WTC11 (cell line): ENCODE data around the gene KIFC3. TPM values are rescaled to one million over a fixed set of nuclear protein-coding genes. Genes with fewer than 3 reads are reported as not detected.

Experiments
- ATAC-seq: fragments of 200-7000 bp; cut with Tn5 transposase; 2 replicates; pipeline ENCODE4 v1.10.0; 2021; ENCODE audit warnings: mild to moderate bottlenecking, moderate library complexity
- CTCF ChIA-PET: fragments of 300-600 bp; sonication (Branson Sonifier 250); formaldehyde crosslinking; loops from one replicate; lab custom pipeline; 2021; ENCODE audit warnings: antibody characterized with exemption; lab: Charles Lee
- POLR2A ChIA-PET: fragments of 350-600 bp; sonication (Branson Sonifier 250); formaldehyde crosslinking; loops from one replicate; lab custom pipeline; 2021; ENCODE audit warnings: antibody characterized with exemption; lab: Charles Lee
- DNase-seq: peaks from one replicate; pipeline ENCODE4 v3.0.0; 2021; ENCODE audit warnings: low spot score
- H3K27ac Mint-ChIP-seq: 2 replicates; pipeline ENCODE4 v1.8.0; 2021; ENCODE audit warnings: mixed read lengths
- H3K27me3 Mint-ChIP-seq: 2 replicates; pipeline ENCODE4 v1.8.0; 2021; ENCODE audit warnings: low read depth, mild to moderate bottlenecking, moderate library complexity, mixed read lengths
- H3K36me3 Mint-ChIP-seq: 2 replicates; pipeline ENCODE4 v1.8.0; 2021; ENCODE audit warnings: mixed read lengths
- H3K4me1 Mint-ChIP-seq: 2 replicates; pipeline ENCODE4 v1.8.0; 2022; ENCODE audit warnings: mixed read lengths
- H3K4me3 Mint-ChIP-seq: 2 replicates; pipeline ENCODE4 v1.8.0; 2021; ENCODE audit warnings: mild to moderate bottlenecking, moderate library complexity, mixed read lengths
- H3K9me3 Mint-ChIP-seq: 2 replicates; pipeline ENCODE4 v1.8.0; 2021; ENCODE audit warnings: mixed read lengths
- ATF1 ChIP-seq: sonication (generic); formaldehyde crosslinking; IDR thresholded peaks from 2 replicates; pipeline ENCODE4 v1.8.1; 2023; ENCODE audit warnings: mild to moderate bottlenecking, moderate library complexity, missing genetic modification reagents
- JUN ChIP-seq: sonication (generic); formaldehyde crosslinking; IDR thresholded peaks from 2 replicates; pipeline ENCODE4 v1.8.0; 2023; ENCODE audit warnings: mild to moderate bottlenecking, missing genetic modification reagents
- MXD4 ChIP-seq: fragments of 250-450 bp; sonication (Bioruptor Pico); IDR thresholded peaks from 2 replicates; pipeline ENCODE4 v1.8.0; 2021; ENCODE audit warnings: mild to moderate bottlenecking, moderate library complexity, borderline replicate concordance
- NFATC4 ChIP-seq: fragments of 250-450 bp; sonication (Bioruptor Pico); IDR thresholded peaks from 2 replicates; pipeline ENCODE4 v1.9.0; 2021; ENCODE audit warnings: mild to moderate bottlenecking
- RELA ChIP-seq: sonication (generic); formaldehyde crosslinking; IDR thresholded peaks from 2 replicates; pipeline ENCODE4 v1.8.1; 2022; ENCODE audit warnings: missing genetic modification reagents, mild to moderate bottlenecking, borderline replicate concordance
- RORB ChIP-seq: fragments of 250-450 bp; sonication (Bioruptor Pico); IDR thresholded peaks from 2 replicates; pipeline ENCODE4 v1.9.0; 2021; ENCODE audit warnings: mild to moderate bottlenecking
- SOX15 ChIP-seq: fragments of 250-450 bp; sonication (Bioruptor Pico); IDR thresholded peaks from 2 replicates; pipeline ENCODE4 v1.9.0; 2021; ENCODE audit warnings: mild to moderate bottlenecking
- TCF7 ChIP-seq: sonication (generic); formaldehyde crosslinking; IDR thresholded peaks from 2 replicates; pipeline ENCODE4 v1.8.0; 2022; ENCODE audit warnings: mild to moderate bottlenecking, low read depth, missing genetic modification reagents, moderate library complexity
- TEAD1 ChIP-seq: sonication (generic); formaldehyde crosslinking; IDR thresholded peaks from 2 replicates; pipeline ENCODE4 v1.8.0; 2022; ENCODE audit warnings: mild to moderate bottlenecking, missing genetic modification reagents
- ZNF121 ChIP-seq: sonication (generic); formaldehyde crosslinking; IDR thresholded peaks from 2 replicates; pipeline ENCODE4 v1.8.0; 2023; ENCODE audit warnings: missing genetic modification reagents
- ZNF138 ChIP-seq: sonication (generic); formaldehyde crosslinking; conservative IDR thresholded peaks from 2 replicates; pipeline ENCODE4 v1.8.1; 2022; ENCODE audit warnings: mild to moderate bottlenecking, moderate library complexity, missing genetic modification reagents
- ZNF416 ChIP-seq: fragments of 250-450 bp; sonication (Bioruptor Pico); IDR thresholded peaks from 2 replicates; pipeline ENCODE4 v1.9.0; 2021; ENCODE audit warnings: mild to moderate bottlenecking, inconsistent platforms
- total RNA-seq: library from RNA; stranded (reverse); gene quantifications from 3 replicates; pipeline ENCODE4 v1.2.3, GENCODE V29; 2021
- TF ChIP-seq, protein P1 (sequence below): fragments of 250-450 bp; sonication (Bioruptor Pico); IDR thresholded peaks from 2 replicates; pipeline ENCODE4 v1.9.0; 2021; ENCODE audit warnings: mild to moderate bottlenecking
- TF ChIP-seq, protein P2 (sequence below): sonication (generic); formaldehyde crosslinking; IDR thresholded peaks from 2 replicates; pipeline ENCODE4 v1.8.0; 2023; ENCODE audit warnings: missing genetic modification reagents, mild to moderate bottlenecking, borderline replicate concordance
- TF ChIP-seq, protein P3 (sequence below): sonication (generic); formaldehyde crosslinking; IDR thresholded peaks from 2 replicates; pipeline ENCODE4 v1.8.0; 2023; ENCODE audit warnings: missing genetic modification reagents
- TF ChIP-seq, protein P4 (sequence below): sonication (generic); formaldehyde crosslinking; IDR thresholded peaks from 2 replicates; pipeline ENCODE4 v1.8.1; 2023; ENCODE audit warnings: mild to moderate bottlenecking, moderate library complexity, missing genetic modification reagents
- TF ChIP-seq, protein P5 (sequence below): fragments of 250-450 bp; sonication (Bioruptor Pico); IDR thresholded peaks from 2 replicates; pipeline ENCODE4 v1.9.0; 2021; ENCODE audit warnings: mild to moderate bottlenecking, borderline replicate concordance
- TF ChIP-seq, protein P6 (sequence below): fragments of 250-450 bp; sonication (Bioruptor Pico); conservative IDR thresholded peaks from 2 replicates; pipeline ENCODE4 v1.9.0; 2021; ENCODE audit warnings: mild to moderate bottlenecking
- TF ChIP-seq, protein P7 (sequence below): sonication (generic); formaldehyde crosslinking; conservative IDR thresholded peaks from 2 replicates; pipeline ENCODE4 v1.8.1; 2022; ENCODE audit warnings: mild to moderate bottlenecking, missing genetic modification reagents

Gene KIFC3
- total RNA-seq, 1 experiment from 2014 or later = 11.6 TPM

DNA sequence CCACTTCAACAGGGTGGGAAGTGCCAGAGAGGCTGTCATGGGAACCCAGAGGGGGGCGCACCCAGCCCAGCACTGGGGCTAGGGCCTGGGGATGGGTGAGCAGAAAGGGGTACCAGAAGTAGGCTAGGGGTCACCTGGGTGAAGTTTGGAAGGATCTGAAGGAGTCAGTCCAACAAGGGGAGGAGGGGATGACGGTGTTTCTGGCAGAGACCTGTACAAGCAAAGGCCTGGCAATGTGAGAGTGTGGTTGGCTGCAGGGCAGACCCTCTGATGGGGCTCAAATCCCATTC is 80.1 kb downstream of the KIFC3 start (continued):
- TF ChIP-seq, protein P1, sequence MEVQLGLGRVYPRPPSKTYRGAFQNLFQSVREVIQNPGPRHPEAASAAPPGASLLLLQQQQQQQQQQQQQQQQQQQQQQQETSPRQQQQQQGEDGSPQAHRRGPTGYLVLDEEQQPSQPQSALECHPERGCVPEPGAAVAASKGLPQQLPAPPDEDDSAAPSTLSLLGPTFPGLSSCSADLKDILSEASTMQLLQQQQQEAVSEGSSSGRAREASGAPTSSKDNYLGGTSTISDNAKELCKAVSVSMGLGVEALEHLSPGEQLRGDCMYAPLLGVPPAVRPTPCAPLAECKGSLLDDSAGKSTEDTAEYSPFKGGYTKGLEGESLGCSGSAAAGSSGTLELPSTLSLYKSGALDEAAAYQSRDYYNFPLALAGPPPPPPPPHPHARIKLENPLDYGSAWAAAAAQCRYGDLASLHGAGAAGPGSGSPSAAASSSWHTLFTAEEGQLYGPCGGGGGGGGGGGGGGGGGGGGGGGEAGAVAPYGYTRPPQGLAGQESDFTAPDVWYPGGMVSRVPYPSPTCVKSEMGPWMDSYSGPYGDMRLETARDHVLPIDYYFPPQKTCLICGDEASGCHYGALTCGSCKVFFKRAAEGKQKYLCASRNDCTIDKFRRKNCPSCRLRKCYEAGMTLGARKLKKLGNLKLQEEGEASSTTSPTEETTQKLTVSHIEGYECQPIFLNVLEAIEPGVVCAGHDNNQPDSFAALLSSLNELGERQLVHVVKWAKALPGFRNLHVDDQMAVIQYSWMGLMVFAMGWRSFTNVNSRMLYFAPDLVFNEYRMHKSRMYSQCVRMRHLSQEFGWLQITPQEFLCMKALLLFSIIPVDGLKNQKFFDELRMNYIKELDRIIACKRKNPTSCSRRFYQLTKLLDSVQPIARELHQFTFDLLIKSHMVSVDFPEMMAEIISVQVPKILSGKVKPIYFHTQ = no peak
- no peak for TF ChIP-seq JUN (CRISPR knock-in tag)
- no peak for TF ChIP-seq ZNF121 (CRISPR knock-in tag)
- TF ChIP-seq, protein P2, sequence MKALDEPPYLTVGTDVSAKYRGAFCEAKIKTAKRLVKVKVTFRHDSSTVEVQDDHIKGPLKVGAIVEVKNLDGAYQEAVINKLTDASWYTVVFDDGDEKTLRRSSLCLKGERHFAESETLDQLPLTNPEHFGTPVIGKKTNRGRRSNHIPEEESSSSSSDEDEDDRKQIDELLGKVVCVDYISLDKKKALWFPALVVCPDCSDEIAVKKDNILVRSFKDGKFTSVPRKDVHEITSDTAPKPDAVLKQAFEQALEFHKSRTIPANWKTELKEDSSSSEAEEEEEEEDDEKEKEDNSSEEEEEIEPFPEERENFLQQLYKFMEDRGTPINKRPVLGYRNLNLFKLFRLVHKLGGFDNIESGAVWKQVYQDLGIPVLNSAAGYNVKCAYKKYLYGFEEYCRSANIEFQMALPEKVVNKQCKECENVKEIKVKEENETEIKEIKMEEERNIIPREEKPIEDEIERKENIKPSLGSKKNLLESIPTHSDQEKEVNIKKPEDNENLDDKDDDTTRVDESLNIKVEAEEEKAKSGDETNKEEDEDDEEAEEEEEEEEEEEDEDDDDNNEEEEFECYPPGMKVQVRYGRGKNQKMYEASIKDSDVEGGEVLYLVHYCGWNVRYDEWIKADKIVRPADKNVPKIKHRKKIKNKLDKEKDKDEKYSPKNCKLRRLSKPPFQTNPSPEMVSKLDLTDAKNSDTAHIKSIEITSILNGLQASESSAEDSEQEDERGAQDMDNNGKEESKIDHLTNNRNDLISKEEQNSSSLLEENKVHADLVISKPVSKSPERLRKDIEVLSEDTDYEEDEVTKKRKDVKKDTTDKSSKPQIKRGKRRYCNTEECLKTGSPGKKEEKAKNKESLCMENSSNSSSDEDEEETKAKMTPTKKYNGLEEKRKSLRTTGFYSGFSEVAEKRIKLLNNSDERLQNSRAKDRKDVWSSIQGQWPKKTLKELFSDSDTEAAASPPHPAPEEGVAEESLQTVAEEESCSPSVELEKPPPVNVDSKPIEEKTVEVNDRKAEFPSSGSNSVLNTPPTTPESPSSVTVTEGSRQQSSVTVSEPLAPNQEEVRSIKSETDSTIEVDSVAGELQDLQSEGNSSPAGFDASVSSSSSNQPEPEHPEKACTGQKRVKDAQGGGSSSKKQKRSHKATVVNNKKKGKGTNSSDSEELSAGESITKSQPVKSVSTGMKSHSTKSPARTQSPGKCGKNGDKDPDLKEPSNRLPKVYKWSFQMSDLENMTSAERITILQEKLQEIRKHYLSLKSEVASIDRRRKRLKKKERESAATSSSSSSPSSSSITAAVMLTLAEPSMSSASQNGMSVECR (CRISPR knock-in tag) = no peak
- TF ChIP-seq RORB (CRISPR knock-in tag) = no peak
- no peak for TF ChIP-seq ATF1 (CRISPR knock-in tag)
- TF ChIP-seq TCF7 (CRISPR knock-in tag) = no peak
- no peak for TF ChIP-seq ZNF416 (CRISPR knock-in tag)
- TF ChIP-seq, protein P3, sequence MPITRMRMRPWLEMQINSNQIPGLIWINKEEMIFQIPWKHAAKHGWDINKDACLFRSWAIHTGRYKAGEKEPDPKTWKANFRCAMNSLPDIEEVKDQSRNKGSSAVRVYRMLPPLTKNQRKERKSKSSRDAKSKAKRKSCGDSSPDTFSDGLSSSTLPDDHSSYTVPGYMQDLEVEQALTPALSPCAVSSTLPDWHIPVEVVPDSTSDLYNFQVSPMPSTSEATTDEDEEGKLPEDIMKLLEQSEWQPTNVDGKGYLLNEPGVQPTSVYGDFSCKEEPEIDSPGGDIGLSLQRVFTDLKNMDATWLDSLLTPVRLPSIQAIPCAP (CRISPR knock-in tag) = no peak
- TF ChIP-seq, all 79 proteins: peak for 0

DNA sequence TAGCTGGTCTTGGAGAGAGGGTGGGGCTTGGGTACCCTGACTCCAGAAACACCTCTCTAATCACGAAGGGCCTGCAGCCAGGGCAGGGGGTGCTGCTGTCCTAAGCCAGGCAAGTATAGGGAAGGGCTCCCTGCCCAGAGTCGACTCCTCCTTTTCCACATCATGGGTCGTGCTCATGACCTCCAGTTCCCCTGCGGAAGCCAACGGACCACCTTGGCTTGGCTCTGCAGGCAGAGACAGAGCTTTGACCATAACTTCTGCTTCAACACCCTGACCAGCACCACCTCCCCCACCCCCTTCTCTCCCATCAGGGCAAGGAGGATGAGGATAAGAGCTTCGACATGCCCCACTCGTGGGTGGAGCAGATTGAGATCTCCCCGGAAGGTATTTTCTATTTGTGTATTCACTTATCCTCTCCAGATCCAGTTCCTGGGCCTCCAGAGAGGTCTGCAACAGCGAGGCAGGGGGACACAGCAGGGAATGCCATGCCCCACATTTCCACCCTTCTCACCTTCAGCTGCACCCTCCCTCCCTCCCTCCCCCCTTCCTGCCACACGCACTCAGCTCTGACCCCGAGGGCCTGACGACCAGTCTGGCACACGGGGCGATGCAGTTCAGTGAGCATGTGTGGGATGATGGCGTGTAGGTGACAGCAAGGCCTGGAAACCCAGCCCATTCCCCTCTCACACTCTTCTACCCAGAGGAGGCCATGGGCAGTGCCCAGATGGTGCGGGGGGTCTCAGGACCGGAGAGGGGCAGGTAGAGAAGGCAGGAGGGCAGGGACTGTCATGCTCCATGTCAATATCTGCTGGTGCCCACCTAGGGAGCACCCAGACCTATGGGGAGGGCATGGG is 80.7 kb downstream of the KIFC3 start:
- H3K36me3 Mint-ChIP-seq = no peaks in the 10 kb centered on the region
- ChIA-PET POLR2A (no interaction called here), CTCF (no interaction called here)
- ATAC-seq (no peak; the same call in 1 of the 2 replicates), DNase-seq (no peak)
- H3K4me3 Mint-ChIP-seq = no peak overlapping the region
- no peaks in the 10 kb centered on the region for H3K9me3 Mint-ChIP-seq
- no peaks in the 10 kb centered on the region for H3K27me3 Mint-ChIP-seq
- no peaks in the 10 kb centered on the region for H3K4me1 Mint-ChIP-seq
- no peak overlapping the region for H3K27ac Mint-ChIP-seq
- TF ChIP-seq TEAD1 (CRISPR knock-in tag) (no peak), NFATC4 (no peak), RELA (CRISPR knock-in tag) (no peak), MXD4 (no peak), SOX15 (no peak), ZNF138 (no peak)
- TF ChIP-seq, protein P4, sequence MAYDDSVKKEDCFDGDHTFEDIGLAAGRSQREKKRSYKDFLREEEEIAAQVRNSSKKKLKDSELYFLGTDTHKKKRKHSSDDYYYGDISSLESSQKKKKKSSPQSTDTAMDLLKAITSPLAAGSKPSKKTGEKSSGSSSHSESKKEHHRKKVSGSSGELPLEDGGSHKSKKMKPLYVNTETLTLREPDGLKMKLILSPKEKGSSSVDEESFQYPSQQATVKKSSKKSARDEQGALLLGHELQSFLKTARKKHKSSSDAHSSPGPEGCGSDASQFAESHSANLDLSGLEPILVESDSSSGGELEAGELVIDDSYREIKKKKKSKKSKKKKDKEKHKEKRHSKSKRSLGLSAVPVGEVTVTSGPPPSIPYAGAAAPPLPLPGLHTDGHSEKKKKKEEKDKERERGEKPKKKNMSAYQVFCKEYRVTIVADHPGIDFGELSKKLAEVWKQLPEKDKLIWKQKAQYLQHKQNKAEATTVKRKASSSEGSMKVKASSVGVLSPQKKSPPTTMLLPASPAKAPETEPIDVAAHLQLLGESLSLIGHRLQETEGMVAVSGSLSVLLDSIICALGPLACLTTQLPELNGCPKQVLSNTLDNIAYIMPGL (CRISPR knock-in tag) = no peak
- TF ChIP-seq, protein P5, sequence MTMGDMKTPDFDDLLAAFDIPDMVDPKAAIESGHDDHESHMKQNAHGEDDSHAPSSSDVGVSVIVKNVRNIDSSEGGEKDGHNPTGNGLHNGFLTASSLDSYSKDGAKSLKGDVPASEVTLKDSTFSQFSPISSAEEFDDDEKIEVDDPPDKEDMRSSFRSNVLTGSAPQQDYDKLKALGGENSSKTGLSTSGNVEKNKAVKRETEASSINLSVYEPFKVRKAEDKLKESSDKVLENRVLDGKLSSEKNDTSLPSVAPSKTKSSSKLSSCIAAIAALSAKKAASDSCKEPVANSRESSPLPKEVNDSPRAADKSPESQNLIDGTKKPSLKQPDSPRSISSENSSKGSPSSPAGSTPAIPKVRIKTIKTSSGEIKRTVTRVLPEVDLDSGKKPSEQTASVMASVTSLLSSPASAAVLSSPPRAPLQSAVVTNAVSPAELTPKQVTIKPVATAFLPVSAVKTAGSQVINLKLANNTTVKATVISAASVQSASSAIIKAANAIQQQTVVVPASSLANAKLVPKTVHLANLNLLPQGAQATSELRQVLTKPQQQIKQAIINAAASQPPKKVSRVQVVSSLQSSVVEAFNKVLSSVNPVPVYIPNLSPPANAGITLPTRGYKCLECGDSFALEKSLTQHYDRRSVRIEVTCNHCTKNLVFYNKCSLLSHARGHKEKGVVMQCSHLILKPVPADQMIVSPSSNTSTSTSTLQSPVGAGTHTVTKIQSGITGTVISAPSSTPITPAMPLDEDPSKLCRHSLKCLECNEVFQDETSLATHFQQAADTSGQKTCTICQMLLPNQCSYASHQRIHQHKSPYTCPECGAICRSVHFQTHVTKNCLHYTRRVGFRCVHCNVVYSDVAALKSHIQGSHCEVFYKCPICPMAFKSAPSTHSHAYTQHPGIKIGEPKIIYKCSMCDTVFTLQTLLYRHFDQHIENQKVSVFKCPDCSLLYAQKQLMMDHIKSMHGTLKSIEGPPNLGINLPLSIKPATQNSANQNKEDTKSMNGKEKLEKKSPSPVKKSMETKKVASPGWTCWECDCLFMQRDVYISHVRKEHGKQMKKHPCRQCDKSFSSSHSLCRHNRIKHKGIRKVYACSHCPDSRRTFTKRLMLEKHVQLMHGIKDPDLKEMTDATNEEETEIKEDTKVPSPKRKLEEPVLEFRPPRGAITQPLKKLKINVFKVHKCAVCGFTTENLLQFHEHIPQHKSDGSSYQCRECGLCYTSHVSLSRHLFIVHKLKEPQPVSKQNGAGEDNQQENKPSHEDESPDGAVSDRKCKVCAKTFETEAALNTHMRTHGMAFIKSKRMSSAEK (CRISPR knock-in tag) = no peak
- TF ChIP-seq, protein P6, sequence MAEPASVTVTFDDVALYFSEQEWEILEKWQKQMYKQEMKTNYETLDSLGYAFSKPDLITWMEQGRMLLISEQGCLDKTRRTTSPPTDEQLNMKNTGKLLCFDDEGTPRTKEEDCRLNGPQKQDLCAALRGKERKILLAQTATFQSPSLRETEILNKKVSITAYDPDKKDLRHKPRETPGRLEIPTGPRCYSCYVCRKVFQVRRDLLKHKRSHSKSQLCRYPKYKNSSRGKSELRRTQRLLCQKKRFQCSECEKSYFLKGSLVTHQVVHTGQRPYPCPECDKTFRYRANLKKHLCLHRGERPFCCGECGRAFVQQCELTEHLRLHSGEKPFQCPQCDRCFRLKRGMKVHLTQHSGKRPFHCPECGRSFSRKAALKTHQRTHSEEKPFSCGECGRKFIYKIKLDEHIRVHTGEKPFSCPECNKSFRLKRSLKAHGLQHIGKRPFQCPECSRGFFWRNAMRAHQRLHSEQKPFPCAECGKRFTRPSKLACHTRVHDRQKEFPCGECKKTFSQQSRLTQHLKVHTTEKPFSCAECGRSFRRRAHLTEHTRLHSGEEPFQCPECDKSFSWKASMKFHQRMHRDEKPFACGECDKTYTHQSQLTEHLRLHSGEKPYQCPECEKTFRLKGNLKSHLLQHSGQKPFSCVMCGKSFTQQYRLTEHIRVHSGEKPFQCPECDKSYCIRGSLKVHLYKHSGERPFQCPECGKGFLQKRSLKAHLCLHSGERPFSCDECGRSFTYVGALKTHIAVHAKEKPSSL (CRISPR knock-in tag) = no peak
- TF ChIP-seq, protein P7, sequence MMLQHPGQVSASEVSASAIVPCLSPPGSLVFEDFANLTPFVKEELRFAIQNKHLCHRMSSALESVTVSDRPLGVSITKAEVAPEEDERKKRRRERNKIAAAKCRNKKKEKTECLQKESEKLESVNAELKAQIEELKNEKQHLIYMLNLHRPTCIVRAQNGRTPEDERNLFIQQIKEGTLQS = no peak
